Activated naive CD4-positive, alpha-beta T cell (primary cell): ENCODE results near the gene MTG1.

Experiments used
- DNase-seq, 4 experiments: peaks; one replicate each; lab custom pipeline; 2025; lab: John Stamatoyannopoulos, UW

Gene MTG1

GRCh38 chr10:133394064-133394663, at the start of gene MTG1:
Gene MTG1, plus strand, starts transcription at chr10:133394157. Its CDS starts 64 bp downstream, at chr10:133394221.
- peak; percentile 84 to 93 (median 87) for DNase-seq

GRCh38 chr10:133344236-133344635, 49.7 kb upstream of the MTG1 start:
- DNase-seq: no peak

GRCh38 chr10:133346413-133346812, 47.5 kb upstream of the MTG1 start:
- no peak for DNase-seq

GRCh38 chr10:133347710-133348517, 46.0 kb upstream of the MTG1 start:
- no peak for DNase-seq

- DNase-seq: no peak
Measured at GRCh38 chr10:133349160-133349568, 44.8 kb upstream of the MTG1 start.

- DNase-seq: no peak
Measured at GRCh38 chr10:133349577-133350011, 44.4 kb upstream of the MTG1 start.

GRCh38 chr10:133350283-133350949, 43.5 kb upstream of the MTG1 start:
- DNase-seq: no peak

GRCh38 chr10:133350950-133351329, 43.0 kb upstream of the MTG1 start:
- DNase-seq: no peak

- DNase-seq: no peak
Measured at GRCh38 chr10:133351408-133352318, 42.3 kb upstream of the MTG1 start.

GRCh38 chr10:133353202-133353959, 40.6 kb upstream of the MTG1 start:
- no peak for DNase-seq

GRCh38 chr10:133353988-133354605, 39.9 kb upstream of the MTG1 start:
- DNase-seq: no peak

GRCh38 chr10:133354672-133355240, 39.2 kb upstream of the MTG1 start:
- DNase-seq: no peak

- no peak for DNase-seq
Measured at GRCh38 chr10:133355266-133355665, 38.7 kb upstream of the MTG1 start.

GRCh38 chr10:133355991-133356390, 38.0 kb upstream of the MTG1 start:
- no peak for DNase-seq

GRCh38 chr10:133356549-133357284, 37.2 kb upstream of the MTG1 start:
- no peak for DNase-seq

- peak; percentile 40 to 71 (median 54) for DNase-seq
Measured at GRCh38 chr10:133357285-133358161, 36.4 kb upstream of the MTG1 start, which contains the start of gene FUOM. Gene FUOM, minus strand, starts transcription at chr10:133358019. Its CDS starts 12 bp downstream, at chr10:133358007.

- DNase-seq: no peak
Measured at GRCh38 chr10:133358162-133358924, 35.6 kb upstream of the MTG1 start.

- no peak for DNase-seq
Measured at GRCh38 chr10:133358925-133359310, 35.0 kb upstream of the MTG1 start.
